GM12891 (cell line): ENCODE data around the gene PTAFR.

Experiments used
- PAX5 ChIP-seq: IDR thresholded peaks from 2 replicates; pipeline ENCODE4 v1.6.1; 2011; ENCODE audit warnings: low read length, moderate library complexity, mild to moderate bottlenecking; ENCODE audit not compliant: insufficient read depth, severe bottlenecking
- POLR2A ChIP-seq: IDR thresholded peaks from 2 replicates; pipeline ENCODE4 v1.6.1; 2011; ENCODE audit warnings: low read depth, low read length, control low read depth
- POLR2AphosphoS5 ChIP-seq: IDR thresholded peaks from 2 replicates; pipeline ENCODE4 v1.6.1; 2011; ENCODE audit warnings: low read depth, low read length, control low read depth
- SPI1 ChIP-seq: IDR thresholded peaks from 2 replicates; pipeline ENCODE4 v1.6.1; 2011; ENCODE audit warnings: low read depth, low read length, control low read depth
- TAF1 ChIP-seq: IDR thresholded peaks from 2 replicates; pipeline ENCODE4 v1.6.1; 2011; ENCODE audit warnings: low read depth, low read length, control low read depth

GRCh38 chr1:28134651-28135207 is 41.8 kb downstream of the PTAFR start:
- TF ChIP-seq POLR2A (no peak), POLR2AphosphoS5 (no peak), PAX5 (no peak), TAF1 (no peak), SPI1 (no peak)
